OCI-LY7 (cell line): ENCODE measurements around the gene MRTFB.

Experiments
- CTCF ChIP-seq: fragments of 200-600 bp; sonication (generic); conservative IDR thresholded peaks from 2 replicates; pipeline ENCODE4 v1.5.1; 2014; ENCODE audit warnings: mild to moderate bottlenecking, antibody characterized with exemption, low read length, moderate library complexity, mixed read lengths
- EZH2phosphoT487 ChIP-seq: fragments of 200-600 bp; sonication (generic); IDR thresholded peaks from 2 replicates; pipeline ENCODE4 v1.6.1; 2018; ENCODE audit warnings: low read depth, borderline replicate concordance, mild to moderate bottlenecking, mixed run types, antibody characterized with exemption, low read length, moderate library complexity, mixed read lengths

- no peak for TF ChIP-seq CTCF
- TF ChIP-seq EZH2phosphoT487: no peak
These were observed 97.0 kb downstream of the MRTFB start for GRCh38 chr16:14168146-14168545.
